ENCODE measurements around the gene MYO1B.
A peak's percentile ranks its signal among the peaks of the same experiment; 100 is the strongest.

Gene MYO1B

DNA sequence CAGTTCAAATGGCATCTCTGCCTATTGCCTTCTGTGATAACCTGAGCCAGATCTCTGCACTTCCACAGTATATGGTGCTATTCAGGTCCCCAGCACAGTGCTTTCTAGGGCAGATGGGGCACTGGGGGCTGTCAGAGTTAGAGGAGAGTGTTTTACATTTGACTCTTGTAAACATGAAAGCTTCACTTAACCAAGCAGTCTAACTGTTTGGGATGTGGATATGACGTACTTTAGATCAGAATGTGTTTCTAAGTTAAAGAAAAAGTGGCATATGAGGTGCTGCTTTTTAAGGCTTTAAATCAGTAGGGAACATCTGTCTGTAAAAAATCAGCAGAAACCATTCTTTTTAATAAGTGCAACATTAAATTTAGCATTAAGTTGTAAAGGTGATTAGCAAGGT, 75.7 kb downstream of the MYO1B start:
- Mint-ChIP-seq H3K27me3 (peaks cover 16% of the 10 kb centered on the region), H3K9me3 (peaks cover 2% of the 10 kb centered on the region), H3K4me3 (no peak overlapping the region), H3K36me3 (no peaks in the 10 kb centered on the region), H3K27ac (no peak overlapping the region), H3K4me1 (peaks cover 19% of the 10 kb centered on the region)
- no peak for DNase-seq
- CTCF ChIA-PET = no interaction called here

DNA sequence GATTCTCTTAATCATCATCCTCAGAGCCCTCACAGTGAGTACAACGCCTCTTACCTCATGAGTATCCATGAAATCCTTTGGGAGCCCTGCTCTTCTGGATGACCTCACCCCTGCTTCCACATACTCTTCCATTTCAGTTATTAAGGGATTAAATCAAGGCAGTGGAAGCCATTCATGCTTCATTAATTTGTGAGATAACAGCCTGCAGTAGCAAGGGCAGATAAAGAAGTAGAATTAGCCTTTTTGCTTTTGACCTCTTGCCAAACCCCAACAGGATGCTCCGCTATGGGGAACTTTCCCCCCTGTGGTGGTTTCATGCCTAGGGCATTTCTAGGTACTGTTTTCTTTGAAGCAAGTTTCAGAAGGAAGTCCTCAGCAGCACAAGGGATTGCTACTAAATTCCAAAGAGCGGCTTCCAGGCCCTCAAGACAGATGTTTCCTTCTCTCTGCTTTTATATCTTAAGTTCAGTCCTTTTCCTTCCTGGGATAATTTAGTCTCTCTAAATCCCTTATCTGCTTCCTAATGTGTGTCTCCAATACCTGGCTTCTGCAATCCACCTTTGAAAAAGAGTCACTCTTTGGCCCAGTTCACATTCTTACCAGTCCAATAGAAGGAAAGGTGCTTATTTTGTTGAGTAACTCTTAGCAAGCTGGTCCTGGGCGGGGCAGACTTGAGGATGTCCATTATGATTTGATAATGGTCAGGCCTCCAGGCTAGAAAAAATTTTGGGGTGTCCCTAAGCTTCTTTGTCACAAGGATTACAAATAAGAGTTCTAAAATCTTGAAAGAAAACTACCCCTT, 76.9 kb downstream of the MYO1B start:
- peaks cover 19% of the 10 kb centered on the region for H3K4me1 Mint-ChIP-seq
- peak; percentile 35 for DNase-seq
- no peak overlapping the region for H3K4me3 Mint-ChIP-seq

DNA sequence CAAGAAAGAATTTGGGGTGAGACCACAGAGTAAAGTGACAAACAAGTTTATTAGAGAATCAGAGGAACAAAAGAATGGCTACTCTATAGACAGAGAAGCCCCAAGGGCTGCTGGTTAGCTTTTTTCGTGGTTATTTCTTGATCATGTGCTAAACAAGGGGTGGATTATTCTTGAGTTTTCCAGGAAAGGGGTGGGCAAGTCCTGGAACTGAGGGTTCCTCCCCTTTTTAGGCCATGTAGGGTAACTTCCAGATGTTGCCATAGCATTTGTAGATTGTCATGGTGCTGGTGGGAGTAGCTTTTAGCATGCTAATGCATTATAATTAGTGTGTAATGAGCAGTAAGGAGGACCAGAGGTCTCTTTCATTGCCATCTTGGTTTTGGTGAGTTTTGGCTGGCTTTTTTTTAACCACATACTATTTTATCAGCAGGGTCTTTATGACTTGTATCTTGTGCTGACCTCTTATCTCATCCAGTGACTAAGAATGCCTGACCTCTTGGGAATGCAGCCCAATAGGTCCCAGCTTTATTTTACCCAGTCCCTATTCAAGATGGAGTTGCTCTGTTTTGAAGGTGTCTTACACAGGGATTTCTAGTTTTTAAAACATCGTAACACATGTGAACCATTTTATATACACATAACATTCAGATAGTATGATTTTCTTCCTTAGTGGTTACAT, 77.8 kb downstream of the MYO1B start:
- H3K4me1 Mint-ChIP-seq = peaks cover 19% of the 10 kb centered on the region
- DNase-seq = no peak
- CTCF ChIA-PET = no interaction called here

More for the DNA sequence above, 76.9 kb downstream of the MYO1B start:
- H3K9me3 Mint-ChIP-seq = peaks cover 2% of the 10 kb centered on the region
- H3K27ac Mint-ChIP-seq = no peak overlapping the region
- CTCF ChIA-PET = no interaction called here
- H3K27me3 Mint-ChIP-seq = peaks cover 11% of the 10 kb centered on the region
- H3K36me3 Mint-ChIP-seq = no peaks in the 10 kb centered on the region

DNA sequence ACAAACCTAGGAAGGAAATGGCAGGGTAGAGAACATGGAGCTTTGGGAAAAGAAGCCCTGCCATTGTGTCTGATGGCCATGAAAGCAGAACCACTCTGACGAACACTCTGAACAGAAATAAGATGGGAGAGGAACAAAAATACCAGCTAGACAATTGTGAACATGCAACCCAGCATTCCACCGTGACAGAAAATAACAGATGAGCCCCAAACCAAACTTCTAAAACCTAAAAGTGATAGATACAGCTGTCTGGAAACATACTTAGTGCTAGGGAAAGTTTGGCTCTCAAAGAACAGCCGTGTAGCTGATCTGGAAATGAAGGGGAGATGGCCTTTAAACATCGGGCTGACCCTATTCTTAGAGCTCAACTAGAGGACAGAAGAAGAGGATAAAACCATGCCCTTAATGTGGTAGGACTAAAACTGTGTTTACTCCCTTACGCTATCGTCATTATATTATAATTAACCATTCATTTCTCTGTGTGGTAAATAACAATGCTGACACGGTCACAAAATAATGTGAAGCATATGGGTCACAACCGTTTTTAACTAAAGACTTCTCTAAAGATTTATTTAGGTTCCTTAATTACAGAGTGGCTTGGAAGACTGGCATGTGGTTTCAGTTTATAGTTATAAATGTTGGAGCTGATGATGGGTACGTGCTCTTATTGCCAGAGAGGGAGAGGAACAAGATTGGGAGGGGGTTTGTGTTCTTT, 80.6 kb downstream of the MYO1B start:
- H3K36me3 Mint-ChIP-seq = no peaks in the 10 kb centered on the region
- H3K27ac Mint-ChIP-seq = no peak overlapping the region
- CTCF ChIA-PET = interaction anchor here (0.9 kb wide), 1 partner anchor 23 kb away, joined by 3 read pairs; no protein-coding TSS in a partner anchor
- peaks cover 10% of the 10 kb centered on the region for H3K27me3 Mint-ChIP-seq
- H3K4me1 Mint-ChIP-seq = peaks cover 19% of the 10 kb centered on the region
- no peak overlapping the region for H3K4me3 Mint-ChIP-seq
- H3K9me3 Mint-ChIP-seq = peaks cover 2% of the 10 kb centered on the region
- no peak for DNase-seq

More for the DNA sequence above, 77.8 kb downstream of the MYO1B start:
- no peaks in the 10 kb centered on the region for H3K36me3 Mint-ChIP-seq
- no peak overlapping the region for H3K4me3 Mint-ChIP-seq
- peaks cover 10% of the 10 kb centered on the region for H3K27me3 Mint-ChIP-seq
- H3K27ac Mint-ChIP-seq = no peak overlapping the region
- H3K9me3 Mint-ChIP-seq = peaks cover 2% of the 10 kb centered on the region

DNA sequence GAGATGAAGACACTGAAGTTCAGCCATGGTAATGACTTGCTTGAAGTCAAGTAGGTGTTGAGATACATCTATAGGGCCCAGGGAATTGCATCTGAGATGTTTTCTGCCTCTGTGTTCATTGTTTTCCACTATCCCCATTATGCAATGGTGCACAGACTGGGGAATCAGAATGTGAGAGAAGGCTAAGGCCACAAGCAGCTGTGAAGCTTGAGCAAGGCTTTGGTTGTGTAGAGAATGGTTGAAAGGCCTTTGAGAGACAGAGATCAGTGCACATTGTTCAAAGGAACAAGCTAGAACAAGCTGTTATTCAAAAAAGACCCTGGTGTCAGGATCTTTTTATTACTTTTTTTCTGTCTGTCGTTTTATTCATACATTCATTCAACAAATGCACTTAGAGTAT, 82.3 kb downstream of the MYO1B start:
- DNase-seq = no peak
- Mint-ChIP-seq H3K27me3 (peaks cover 4% of the 10 kb centered on the region), H3K27ac (no peak overlapping the region), H3K36me3 (no peaks in the 10 kb centered on the region), H3K9me3 (peaks cover 2% of the 10 kb centered on the region), H3K4me3 (no peak overlapping the region), H3K4me1 (peaks cover 7% of the 10 kb centered on the region)
- CTCF ChIA-PET = no interaction called here

DNA sequence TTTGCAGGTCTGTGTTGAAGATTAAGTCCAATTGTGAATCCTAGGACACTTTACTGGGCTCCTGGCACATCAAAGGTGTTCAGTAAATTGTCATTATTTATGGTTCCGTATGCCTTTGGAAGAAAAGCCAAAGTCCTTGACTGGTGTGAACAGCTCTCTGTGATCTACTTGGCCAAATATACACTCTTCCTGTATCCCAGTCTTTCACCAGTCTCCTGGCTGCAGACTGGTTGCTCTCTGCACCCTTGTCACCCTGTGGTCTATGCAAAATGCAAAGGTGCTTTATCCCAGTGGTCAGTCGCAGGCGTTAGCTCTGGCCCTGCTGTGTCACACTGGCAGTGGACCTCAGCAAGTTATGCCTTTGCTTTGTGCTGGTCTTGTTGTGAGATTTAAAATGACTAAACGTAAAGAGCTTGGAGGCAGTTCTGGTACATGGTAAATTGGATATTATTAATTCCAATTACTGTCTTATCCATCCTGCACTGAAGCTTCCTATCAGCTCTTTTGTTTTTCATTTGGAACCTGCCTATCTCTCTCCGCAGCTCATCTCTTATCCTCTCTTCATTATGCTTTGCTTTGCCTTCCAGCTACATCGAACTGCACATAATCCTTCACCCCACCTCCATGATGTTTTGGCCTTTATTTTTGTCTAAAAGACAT, 83.1 kb downstream of the MYO1B start:
- Mint-ChIP-seq H3K27me3 (peaks cover 4% of the 10 kb centered on the region), H3K4me1 (no peaks in the 10 kb centered on the region), H3K27ac (no peak overlapping the region), H3K36me3 (no peaks in the 10 kb centered on the region), H3K4me3 (no peak overlapping the region), H3K9me3 (peaks cover 2% of the 10 kb centered on the region)
- no peak for DNase-seq
- CTCF ChIA-PET = no interaction called here

DNA sequence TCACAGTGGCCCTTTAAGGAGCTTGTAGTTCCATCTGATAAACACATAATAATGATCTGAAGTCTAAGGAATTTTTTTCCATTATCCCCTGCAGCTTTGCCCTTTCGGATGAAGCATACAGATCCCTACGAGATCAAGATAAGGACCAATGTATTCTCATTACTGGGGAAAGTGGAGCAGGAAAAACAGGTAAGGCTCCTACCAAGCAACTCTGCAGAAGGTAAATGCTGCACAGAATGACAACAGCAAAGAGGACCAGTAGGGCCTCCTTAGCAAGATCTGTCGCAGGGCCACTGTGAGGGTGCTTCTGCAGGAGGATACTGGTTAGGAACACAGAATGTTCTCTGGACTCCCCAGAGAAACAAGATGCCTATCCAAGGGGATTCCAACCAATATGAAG, 84.6 kb downstream of the MYO1B start:
- Mint-ChIP-seq H3K9me3 (no peaks in the 10 kb centered on the region), H3K4me1 (no peaks in the 10 kb centered on the region), H3K4me3 (no peak overlapping the region), H3K36me3 (no peaks in the 10 kb centered on the region), H3K27me3 (peaks cover 4% of the 10 kb centered on the region), H3K27ac (no peak overlapping the region)
- no peak for DNase-seq
- CTCF ChIA-PET = no interaction called here

DNA sequence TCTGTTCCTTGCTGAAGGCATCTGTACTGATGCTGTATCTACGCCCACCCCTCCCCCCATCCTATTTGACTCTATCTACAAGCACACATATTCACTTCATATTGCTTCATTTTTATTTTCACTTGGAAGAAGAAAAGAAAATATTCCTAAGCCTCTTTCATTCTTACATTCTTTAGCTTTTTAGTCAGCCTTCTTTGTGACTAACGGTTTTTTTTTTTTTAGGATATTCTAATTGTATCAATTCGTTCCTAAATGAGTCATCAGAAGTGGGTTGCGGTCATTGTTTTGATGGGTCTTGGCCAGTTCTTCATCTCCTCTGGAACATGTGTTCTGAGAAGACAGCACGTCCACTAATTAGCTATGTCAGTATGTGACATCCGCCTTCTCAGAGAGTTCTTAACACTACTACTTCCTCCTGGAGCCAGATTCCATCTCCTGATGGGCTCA, 88.7 kb downstream of the MYO1B start:
- H3K27me3 Mint-ChIP-seq = no peaks in the 10 kb centered on the region
- DNase-seq = no peak
- CTCF ChIA-PET = no interaction called here

DNA sequence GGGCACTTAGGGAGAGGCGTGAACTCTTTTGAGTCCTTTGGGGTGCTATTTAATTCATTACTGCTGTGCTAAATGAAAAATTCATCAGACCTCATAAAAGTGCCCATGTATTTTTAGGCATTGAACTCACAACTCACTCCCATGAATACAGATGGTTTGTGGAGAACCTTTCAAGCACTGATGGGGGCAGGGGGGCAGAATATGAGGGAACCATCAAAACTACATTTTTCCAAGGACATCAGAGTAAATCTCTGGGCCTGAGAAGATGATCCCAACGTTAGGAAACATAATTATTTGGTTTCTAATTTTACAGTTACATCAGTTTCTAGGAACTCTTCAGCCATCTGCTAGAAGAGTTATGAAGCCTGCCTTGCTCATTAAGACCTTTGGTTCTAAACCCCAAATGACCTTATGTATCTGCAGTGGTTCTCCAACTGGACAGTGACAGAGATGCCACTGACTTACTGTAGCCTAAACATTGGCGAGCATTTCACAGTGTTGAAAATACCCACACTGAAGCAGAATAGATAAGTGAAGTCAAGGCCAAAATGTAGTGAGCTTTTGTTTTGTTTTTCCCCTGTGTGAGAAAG, 90.8 kb downstream of the MYO1B start:
- CTCF ChIA-PET = no interaction called here
- no peaks in the 10 kb centered on the region for H3K4me1 Mint-ChIP-seq
- no peak for DNase-seq
- H3K4me3 Mint-ChIP-seq = no peak overlapping the region
- no peaks in the 10 kb centered on the region for H3K27me3 Mint-ChIP-seq
- no peaks in the 10 kb centered on the region for H3K9me3 Mint-ChIP-seq
- no peak overlapping the region for H3K27ac Mint-ChIP-seq
- H3K36me3 Mint-ChIP-seq = no peaks in the 10 kb centered on the region

More for the DNA sequence above, 88.7 kb downstream of the MYO1B start:
- Mint-ChIP-seq H3K27ac (no peak overlapping the region), H3K4me1 (no peaks in the 10 kb centered on the region), H3K36me3 (no peaks in the 10 kb centered on the region), H3K9me3 (no peaks in the 10 kb centered on the region), H3K4me3 (no peak overlapping the region)

DNA sequence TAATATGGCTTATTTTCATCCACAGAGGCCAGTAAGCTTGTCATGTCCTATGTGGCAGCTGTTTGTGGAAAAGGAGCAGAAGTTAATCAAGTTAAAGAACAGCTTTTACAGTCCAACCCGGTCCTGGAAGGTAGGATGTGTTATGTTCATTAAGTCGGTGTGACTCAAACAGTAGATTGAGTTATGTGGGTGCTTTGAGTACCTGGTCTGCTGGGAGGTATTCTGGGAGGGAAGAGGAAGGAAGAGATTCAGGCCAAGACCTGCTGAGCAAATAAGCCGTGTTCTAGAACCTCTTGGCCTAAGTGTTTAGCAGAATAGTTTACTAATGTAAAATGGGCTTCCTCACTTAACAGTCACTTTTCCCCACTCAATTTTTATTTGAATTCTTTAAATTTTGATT, 96.2 kb downstream of the MYO1B start:
- Mint-ChIP-seq H3K4me1 (no peaks in the 10 kb centered on the region), H3K27ac (no peak overlapping the region), H3K36me3 (no peaks in the 10 kb centered on the region), H3K9me3 (no peaks in the 10 kb centered on the region), H3K27me3 (no peaks in the 10 kb centered on the region), H3K4me3 (no peak overlapping the region)
- no peak for DNase-seq
- CTCF ChIA-PET = interaction anchor here (0.6 kb wide), 1 partner anchor 1300 kb away, joined by 3 read pairs; no protein-coding TSS in a partner anchor

DNA sequence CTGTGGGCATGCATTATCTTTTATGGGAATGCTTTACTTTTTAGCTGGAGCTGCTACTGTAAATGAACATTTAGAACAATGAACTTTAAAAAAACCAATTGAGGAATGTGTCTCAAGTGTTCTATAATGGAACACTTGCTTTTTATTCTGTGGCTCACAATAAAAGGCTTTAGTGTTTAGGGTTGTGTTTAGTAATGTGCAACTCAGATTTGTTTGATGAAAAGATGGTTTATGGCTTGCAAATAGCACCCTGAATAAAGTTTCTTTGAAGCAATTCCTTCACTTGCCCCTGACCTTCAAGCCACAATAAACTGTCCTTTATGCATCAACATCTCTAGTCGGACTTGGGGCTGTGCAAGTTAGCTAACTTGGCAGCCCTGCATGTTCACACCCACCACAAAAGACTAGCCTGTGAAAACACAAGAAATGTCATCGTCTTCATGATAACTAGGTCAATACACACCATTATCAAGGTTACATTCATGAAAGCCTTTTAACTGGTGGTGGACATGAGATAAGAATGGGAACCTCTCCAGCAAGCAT, 98.7 kb downstream of the MYO1B start:
- no peak for DNase-seq
- Mint-ChIP-seq H3K27ac (no peak overlapping the region), H3K9me3 (no peaks in the 10 kb centered on the region), H3K4me1 (no peaks in the 10 kb centered on the region), H3K36me3 (no peaks in the 10 kb centered on the region), H3K27me3 (no peaks in the 10 kb centered on the region), H3K4me3 (no peak overlapping the region)
- CTCF ChIA-PET = no interaction called here

DNA sequence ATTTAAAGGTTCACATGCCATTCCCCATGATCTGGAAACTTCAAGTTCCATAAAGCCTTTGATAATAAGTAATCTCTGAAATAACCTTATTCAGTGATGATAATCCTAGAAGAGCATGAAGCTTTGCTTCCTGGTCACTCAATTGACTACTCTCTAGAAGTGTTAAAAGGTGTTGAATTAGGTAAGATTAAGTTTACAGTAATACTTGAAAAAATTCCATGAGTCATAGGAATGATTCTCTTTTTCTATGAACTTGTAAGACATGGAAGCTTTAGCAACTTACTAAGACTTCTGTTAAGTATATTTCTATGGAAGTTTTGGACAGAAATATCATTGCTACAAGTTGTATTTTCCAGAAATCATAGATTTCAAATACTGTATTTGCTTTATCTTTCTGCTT, 100.6 kb downstream of the MYO1B start:
- no peak overlapping the region for H3K4me3 Mint-ChIP-seq
- no peaks in the 10 kb centered on the region for H3K36me3 Mint-ChIP-seq
- no peak for DNase-seq
- no peaks in the 10 kb centered on the region for H3K9me3 Mint-ChIP-seq
- CTCF ChIA-PET = no interaction called here
- H3K27me3 Mint-ChIP-seq = no peaks in the 10 kb centered on the region
- H3K4me1 Mint-ChIP-seq = no peaks in the 10 kb centered on the region
- H3K27ac Mint-ChIP-seq = no peak overlapping the region

DNA sequence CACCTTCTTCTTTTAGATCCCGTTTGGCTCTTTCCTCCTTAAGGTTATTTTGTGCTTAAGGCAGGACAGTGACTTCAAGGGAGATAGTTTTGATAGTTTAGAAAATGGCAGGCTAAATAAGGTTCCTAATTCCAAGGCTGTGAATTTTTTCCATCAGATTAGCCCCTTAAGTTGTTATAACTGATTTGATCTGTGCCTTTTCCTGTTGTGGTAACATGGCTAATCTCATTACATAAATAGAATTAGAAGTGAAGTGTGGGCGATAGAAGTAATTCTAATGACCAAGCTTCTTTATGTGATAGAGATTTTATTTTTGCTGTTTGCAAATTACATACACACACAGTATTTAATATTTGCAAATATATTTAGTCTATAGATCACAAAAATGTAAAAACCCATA, 102.0 kb downstream of the MYO1B start:
- Mint-ChIP-seq H3K27me3 (no peaks in the 10 kb centered on the region), H3K9me3 (no peaks in the 10 kb centered on the region), H3K4me1 (no peaks in the 10 kb centered on the region), H3K36me3 (no peaks in the 10 kb centered on the region), H3K27ac (no peak overlapping the region), H3K4me3 (no peak overlapping the region)
- DNase-seq = no peak
- CTCF ChIA-PET = no interaction called here

DNA sequence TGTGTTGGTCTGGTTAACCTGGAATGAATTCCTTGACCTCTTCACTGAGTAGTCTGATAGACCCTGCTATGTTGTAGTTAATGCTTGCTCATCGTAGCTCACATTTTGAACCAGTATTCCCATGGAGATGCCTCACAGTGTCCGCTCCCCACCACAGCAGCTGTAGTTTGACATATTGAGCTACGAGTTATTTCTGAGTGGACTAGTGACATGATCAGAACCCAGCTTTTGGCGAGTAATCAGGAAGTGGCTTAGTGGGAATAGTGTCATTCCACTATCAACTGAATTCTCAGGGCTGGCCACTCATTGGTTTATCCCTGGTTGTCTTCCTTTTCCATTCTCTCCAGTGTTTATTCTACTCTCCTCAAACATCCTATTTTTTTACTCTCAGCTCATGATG, 102.7 kb downstream of the MYO1B start:
- H3K9me3 Mint-ChIP-seq = no peaks in the 10 kb centered on the region
- no peaks in the 10 kb centered on the region for H3K27me3 Mint-ChIP-seq
- H3K36me3 Mint-ChIP-seq = no peaks in the 10 kb centered on the region
- H3K4me1 Mint-ChIP-seq = no peaks in the 10 kb centered on the region
- H3K4me3 Mint-ChIP-seq = no peak overlapping the region
- no peak for DNase-seq
- CTCF ChIA-PET = no interaction called here
- H3K27ac Mint-ChIP-seq = no peak overlapping the region

Measured in activated naive CD4-positive, alpha-beta T cell treated with anti-CD3 and anti-CD28 coated beads, Interleukin-2, amount 10 ng/mL, durations not matched to agents 7 days and 5 days (primary cell).